Activated gamma-delta T cell treated with anti-CD3 and anti-CD28 coated beads, Interleukin-2, amount 50 U/mL, for 16 hours (primary cell): Measurements from ENCODE around the gene MYRF.

Source experiments
- DNase-seq: peaks from one replicate; pipeline ENCODE4 v3.0.0-alpha.2; 2020; ENCODE audit warnings: low read depth

The MYRF gene

GRCh38 chr11:61752117-61752924 is at the start of gene MYRF:
Gene MYRF (plus strand): TSS chr11:61752636. CDS start chr11:61752745, 109 bp downstream.
- DNase-seq = peak; percentile 43

- DNase-seq = no peak
Observed at GRCh38 chr11:61702701-61703312, 49.6 kb upstream of the MYRF start.

DNA sequence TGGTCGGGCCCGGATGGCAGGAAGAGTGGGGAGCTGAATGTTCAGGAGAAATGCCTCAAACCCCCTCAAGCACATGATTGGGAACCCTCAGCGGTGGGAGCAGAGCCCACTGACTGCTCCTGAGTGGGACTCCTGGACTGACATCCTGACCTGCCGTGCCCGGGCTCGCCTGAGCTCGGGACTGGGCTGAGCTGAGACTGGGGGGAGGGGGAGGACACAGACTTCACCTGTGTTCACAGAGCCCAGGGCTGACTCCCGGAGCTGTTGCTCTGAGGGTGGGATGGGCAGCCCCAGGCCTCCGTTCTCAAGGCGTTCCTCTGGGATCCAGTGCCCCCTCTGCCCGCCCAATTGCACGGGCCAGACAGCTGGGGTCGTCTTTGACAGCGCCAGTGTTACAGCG is 47.6 kb upstream of the MYRF start:
- DNase-seq = no peak

- no peak for DNase-seq
Observed at GRCh38 chr11:61706452-61707400, 45.7 kb upstream of the MYRF start.

DNA sequence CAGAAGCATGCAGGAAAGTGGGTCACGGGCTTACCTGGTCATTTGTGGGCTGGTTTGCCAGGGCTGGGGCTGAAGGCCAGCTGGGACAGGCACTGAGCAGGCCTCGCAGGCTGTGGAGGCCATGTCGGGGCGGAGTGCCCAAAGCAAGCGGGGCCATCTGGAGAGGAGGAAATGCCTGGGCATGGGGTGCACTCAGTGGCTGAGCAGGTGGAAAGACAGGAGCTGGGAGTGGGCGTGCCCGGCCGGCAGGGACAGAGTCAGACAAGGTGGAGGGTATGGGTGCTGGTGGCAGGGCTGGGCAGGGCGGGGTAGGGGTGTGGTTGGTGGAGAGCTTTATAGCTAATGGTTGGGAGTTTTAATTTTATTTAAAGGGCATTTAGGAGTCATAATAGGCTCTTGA is 44.9 kb upstream of the MYRF start:
- no peak for DNase-seq

- DNase-seq = no peak
Observed at GRCh38 chr11:61709110-61709509, 43.3 kb upstream of the MYRF start.

GRCh38 chr11:61709572-61709971 is 42.9 kb upstream of the MYRF start:
- no peak for DNase-seq

GRCh38 chr11:61710019-61710418 is 42.4 kb upstream of the MYRF start:
- DNase-seq = no peak

DNA sequence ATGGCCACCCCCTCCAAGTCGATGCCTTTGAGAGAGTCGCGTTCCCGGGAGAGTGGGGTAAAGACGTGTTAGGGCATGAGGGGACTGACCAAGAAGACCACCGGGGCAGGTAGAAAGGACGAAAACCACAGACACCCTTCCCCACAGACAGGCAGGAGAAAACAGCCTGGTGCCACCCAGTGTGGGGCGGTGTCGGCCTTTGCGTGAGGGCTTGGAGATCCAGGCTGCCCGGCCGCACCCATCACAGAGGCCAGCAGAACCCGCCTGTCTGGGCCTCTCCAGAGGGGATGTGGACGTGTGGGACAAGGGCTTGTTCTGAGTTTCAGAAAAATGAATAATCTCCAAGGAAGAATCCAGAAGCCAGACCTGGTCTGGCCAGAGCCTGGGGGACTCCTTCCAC is 41.4 kb upstream of the MYRF start:
- no peak for DNase-seq

GRCh38 chr11:61711498-61711897 is 40.9 kb upstream of the MYRF start:
- no peak for DNase-seq

GRCh38 chr11:61712314-61712713 is 40.1 kb upstream of the MYRF start:
- DNase-seq = no peak

DNA sequence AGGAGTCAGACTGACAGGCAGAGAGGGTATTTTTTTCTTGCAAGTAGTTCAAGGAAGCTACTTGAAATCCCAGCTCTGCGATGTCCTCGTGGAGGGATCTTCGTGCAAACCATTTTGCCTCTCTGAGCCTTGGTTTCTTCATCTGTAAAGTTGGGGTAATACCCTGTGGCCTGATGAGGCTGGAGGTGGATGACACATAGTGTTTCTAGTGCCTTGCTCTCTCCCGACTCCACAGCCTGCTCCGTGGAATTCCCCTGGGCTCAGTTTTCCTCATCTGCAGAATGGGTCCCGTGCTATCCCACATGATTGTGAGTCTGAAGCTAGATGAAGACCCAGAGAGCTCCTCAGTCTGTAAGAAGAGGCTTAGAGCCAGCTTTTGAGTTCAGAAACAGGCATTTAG is 39.6 kb upstream of the MYRF start:
- DNase-seq = no peak

GRCh38 chr11:61713464-61713863 is 39.0 kb upstream of the MYRF start:
- DNase-seq = no peak

DNA sequence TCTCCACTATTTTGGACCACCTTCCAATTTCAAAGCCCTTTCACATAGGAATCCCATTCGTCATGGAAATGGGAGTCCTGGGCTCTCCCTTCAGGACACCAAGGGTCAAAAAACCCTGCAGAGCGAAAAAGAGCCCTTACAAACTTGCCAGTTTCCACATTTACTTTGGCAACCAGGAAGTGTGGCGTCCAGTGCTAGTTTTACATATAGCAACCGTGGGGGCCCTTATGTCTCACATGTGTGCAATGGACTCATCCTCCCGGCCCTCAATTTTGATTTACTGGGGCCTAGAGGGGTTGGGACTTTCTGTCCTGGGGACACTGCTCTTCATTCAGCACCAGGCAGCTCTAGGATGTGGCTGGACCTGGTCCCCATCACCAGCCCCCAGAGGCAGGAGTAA is 38.5 kb upstream of the MYRF start:
- no peak for DNase-seq

DNA sequence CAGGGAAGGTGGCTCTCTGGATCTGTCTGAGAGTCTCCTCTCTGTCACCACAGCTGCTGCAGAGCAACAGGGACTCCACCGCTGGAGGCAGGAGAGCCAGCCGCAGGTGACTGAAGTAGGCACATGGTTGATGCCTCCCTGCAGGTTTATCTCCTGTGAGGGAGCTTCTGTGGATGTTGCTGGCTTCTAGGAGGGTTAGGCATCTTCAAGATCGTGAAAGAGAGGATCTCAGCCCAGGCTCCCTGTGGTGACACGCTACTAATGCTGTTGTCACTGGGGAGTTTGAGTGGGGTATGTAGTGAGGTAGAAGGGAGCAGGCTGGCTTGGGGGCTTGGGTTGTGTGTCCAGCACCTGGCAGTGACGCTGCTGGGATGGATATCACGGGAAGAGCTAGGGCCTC is 38.1 kb upstream of the MYRF start:
- no peak for DNase-seq

- no peak for DNase-seq
Observed at GRCh38 chr11:61714916-61715315, 37.5 kb upstream of the MYRF start.

GRCh38 chr11:61715867-61716266 is 36.6 kb upstream of the MYRF start:
- DNase-seq = no peak

DNA sequence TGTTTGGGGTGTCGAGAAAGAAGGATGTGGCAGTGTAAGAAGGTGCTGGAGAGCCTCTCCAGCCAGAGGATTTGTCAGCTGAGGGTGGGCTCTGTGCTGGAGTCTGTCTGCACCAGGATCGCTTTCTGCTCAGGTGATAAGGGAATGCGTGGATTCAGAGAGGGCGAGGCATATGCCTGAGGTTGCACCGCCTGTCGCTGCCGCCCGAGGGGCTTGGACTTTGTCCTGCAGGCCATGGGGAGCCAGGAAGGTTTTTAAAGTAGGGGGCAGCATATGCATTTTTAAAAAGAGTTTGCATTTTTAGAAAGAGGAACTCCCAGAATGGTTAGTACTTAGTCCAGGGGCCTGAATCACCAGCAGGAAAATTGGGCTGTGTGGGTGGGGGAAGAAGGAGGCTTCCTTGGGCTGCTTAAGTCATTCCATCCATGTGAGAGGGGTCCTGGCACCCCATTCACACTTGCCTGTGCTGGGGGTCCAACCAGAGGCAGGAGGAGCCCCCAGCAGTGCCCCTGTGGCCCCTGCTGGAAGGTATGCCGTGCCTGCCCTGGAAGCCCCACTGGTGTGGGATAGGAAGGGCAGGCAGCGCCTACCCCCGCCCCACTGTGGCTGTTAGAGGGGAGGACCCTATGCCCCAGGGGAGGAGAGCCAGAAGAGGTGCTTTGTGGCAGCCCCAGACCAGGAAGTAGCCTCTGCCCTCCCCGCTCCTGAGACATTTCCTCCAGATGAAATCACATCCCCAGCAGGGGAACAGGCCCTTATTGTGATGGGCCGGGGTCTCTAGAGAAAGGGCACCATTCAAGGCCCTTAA is 35.8 kb upstream of the MYRF start:
- no peak for DNase-seq

DNA sequence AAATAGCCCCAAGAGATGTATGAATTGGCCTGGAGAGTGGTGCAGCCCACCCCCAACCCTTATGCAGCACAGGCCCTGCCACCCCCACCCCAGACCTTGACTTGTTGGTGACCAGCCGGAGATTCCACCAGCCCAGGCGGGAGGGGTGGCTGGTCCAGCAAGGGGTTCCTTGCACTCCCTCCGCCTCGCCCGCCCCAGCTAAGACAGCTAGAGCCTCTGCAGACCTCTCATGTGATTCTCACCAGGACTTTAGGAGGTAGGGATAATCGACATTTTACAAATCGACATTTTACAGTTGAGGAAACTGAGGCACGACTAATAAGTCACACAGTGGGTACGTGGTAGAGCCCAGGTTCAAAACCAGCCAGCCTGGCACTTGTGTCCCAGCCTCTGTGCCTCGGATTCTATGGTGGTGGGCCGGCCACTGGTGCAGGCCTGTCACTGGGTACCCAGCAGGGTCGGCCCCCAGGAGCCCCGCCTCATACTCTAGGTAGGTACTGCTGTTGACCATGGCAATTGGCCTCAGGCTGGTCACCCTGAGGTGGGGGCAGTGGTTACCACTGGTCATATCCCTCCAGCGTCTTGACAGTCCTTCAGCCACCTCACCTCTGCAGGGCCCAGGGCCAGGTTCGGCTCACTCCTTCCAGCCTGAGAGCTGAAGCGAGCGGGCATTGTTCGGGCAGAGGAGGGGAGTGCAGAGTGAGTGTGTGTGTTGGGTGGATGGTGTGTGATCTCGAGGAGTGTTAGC is 35.0 kb upstream of the MYRF start:
- DNase-seq = no peak

GRCh38 chr11:61718046-61718531 is 34.3 kb upstream of the MYRF start:
- no peak for DNase-seq
